Fibroblast of peridontal ligament (primary cell): ENCODE measurements around the gene LRRC47.
A peak's percentile ranks its signal among the peaks of the same experiment; 100 is the strongest.

Source experiments
- DNase-seq: peaks from one replicate; pipeline ENCODE4 v3.0.0-alpha.2; 2010; ENCODE audit errors: extremely low read depth

The LRRC47 gene

DNA sequence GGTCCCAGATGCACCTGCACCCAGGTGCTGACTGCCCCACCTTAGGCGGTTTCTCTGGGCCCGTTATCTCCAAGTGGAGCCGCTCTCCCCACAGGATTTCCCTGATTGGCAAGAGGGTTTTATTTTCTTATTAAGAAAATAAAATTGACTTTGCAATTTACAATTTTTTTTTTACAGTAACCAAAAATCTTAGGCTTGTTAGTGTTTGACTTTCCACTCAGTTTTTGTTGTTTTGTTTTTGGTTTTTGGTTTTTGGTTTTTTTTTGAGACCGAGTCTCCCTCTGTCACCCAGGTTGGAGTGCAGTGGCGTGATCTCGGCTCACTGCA is 48.8 kb downstream of the LRRC47 start:
- no peak for DNase-seq

DNA sequence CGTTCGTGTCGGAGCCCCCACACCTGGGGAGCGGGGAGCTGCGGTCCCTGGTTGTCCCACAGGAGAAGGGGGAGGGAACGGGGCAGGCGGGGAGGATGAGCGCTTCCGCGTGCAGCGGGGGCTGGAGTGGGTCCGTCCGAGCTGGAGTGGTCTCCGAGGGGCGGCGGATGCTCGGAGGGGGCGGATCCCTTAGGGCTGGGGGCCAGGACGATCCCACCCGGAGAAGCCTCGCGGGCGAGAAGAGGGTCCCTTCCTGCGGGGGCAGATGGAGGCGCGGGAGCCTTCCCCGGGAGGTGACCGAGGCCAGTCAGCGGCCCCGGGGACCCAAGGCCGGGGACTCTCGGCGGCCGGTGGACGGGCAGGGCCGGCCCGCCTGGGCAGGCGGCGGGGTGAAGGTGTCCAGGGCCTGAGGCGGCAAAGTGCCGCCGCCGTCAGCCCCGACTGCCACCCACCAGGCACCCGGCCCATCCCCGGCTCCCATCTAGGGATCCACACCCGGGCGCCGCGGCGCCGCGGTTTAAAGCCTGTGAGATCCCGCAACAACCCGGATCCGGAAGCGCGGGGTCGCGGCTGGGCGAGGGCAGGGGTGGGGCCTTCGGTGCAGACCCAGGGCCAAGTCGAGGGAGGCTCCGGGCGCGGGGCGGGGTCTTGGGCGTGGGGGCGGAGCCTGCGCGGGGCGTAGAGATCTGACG is 49.3 kb downstream of the LRRC47 start:
- peak; percentile 66 for DNase-seq

GRCh38 chr1:3746389-3746829 is 49.9 kb downstream of the LRRC47 start:
- DNase-seq = no peak

DNA sequence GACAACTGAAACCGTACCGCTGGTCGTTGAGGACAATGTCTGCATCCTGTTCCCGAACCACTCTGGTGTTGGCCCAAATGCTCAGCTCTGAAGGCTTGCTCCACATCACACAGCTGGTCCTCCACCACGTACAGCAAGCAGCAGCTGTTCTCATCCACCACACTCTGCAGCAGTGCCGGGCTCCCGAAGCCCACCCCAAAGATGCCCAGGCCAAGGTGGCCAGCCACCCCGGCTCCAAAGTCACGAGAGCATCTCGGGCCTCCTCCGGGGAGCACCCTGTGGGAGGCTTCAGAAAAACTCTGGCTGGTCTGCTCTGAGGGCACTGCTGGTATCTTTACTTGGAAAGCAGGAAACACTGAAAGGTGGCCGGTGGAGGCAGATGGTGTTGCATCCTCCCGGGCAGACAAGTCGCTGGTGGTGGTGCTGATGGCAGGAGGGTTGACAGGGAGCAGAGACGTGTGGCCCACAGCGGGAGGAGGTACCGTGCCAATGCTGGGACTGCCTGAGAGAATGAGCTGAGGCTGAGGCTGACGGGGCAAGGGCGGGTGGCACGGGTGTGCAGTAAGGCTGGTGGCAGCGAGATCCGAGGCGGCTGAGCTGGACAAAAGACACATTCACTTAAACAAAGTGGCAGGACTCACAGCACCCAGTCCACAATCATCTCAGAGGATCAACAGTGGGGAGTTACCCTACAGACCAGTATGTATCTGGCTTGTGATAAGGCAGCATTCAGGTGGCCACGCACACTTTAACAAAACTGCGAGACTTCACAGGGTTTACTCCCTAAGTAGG is 50.5 kb downstream of the LRRC47 start:
- no peak for DNase-seq

DNA sequence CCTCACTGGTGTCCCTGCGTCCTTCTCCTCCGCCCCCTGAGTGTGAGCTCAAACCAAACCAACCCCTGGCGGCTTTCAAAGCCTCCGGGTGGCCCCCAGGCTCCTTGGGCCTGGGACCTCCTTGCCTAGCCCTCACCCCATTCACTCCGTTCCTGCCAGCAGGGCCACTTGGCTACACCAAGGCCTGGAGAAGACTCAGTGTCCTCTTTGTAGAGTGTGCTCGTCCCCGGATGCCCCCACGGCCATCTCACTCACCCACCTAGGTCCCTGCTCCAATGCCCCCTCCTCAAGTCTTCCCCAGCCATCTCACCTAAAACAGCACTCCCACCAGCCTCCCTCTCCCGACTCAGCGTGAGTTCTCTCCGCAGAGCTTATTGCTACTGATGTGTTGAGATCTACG is 51.2 kb downstream of the LRRC47 start:
- no peak for DNase-seq

DNA sequence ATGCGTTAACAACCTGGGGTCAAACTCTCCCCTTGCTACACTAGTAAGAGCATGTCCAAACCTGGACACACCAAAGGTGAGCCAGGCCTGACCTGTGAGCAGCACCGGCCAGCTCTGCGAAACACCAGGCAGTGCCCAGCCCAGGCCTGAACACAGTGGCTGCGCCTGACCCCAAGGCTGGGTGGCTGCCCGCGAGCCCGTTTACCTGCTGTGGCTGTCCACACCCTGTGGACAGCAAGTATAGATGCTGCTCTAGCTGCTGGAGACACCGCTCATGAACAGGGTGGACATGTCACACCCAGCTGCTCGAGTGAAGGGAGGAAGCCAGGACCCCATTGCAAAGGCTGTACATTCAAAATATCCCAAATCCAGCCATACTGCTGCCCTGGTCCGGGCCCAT is 51.7 kb downstream of the LRRC47 start:
- DNase-seq = no peak

DNA sequence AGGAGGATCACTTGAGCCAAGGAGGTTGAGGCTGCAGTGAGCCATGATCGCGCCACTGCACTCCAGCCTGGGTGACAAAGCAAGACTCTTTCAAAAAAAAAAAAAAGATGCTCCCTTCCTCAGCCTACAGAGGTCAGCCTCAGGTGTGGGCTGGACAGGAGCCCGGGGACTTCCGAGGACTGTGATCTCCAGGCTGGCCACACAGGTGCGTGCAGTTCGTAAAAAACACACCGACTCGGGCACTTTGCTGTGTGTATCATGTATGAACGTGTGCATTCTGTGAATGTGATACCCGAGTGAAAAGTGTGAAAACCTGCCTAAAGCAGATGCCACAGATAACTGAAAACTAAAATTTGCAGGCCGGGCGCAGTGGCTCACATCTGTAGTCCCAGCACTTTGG is 52.5 kb downstream of the LRRC47 start:
- no peak for DNase-seq

GRCh38 chr1:3743421-3743820 is 52.9 kb downstream of the LRRC47 start:
- DNase-seq = no peak

- DNase-seq = no peak
These were observed 53.6 kb downstream of the LRRC47 start for GRCh38 chr1:3742439-3743298.

- DNase-seq = no peak
These were observed 54.5 kb downstream of the LRRC47 start for GRCh38 chr1:3741566-3742438.

- DNase-seq = no peak
These were observed 55.5 kb downstream of the LRRC47 start for GRCh38 chr1:3740752-3741151.

GRCh38 chr1:3740042-3740441 is 56.3 kb downstream of the LRRC47 start:
- no peak for DNase-seq

DNA sequence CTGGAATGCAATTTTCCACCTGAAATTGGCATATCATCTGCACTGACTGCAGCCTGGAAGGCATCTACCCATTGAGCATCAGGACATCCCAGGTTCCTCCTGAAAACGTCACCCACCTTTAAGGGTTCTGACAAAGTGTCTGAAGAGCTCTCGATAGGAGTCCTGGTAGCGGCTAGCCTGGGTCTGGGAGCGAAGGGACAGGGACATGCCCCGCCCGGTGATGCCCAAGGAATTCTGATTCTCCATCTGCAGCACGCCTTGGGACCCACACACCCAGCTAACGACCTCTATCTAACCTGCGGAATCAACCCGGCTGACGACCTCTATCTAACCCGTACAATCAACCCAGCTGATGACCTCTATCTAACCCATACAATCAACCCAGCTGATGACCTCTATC is 57.4 kb downstream of the LRRC47 start:
- no peak for DNase-seq

DNA sequence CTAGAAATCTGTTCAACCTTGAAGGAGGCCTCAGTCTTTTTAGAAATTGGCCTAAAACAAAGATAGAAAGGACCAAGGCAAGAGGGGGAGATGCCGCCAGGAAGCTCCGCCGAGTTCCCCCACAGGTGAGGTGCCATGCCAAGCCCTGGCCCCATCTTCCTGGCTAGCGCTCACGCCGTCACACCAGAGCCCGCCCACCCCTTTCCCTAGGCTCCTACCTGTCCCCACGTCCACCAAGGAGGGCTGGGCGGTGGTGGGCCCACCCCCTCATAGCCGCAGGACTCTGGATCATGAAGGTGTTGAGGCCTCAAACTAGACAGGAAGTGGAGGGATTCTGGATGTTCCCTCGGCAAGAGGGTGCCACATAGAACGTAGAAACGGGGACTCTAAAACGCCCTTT is 59.6 kb downstream of the LRRC47 start:
- no peak for DNase-seq

DNA sequence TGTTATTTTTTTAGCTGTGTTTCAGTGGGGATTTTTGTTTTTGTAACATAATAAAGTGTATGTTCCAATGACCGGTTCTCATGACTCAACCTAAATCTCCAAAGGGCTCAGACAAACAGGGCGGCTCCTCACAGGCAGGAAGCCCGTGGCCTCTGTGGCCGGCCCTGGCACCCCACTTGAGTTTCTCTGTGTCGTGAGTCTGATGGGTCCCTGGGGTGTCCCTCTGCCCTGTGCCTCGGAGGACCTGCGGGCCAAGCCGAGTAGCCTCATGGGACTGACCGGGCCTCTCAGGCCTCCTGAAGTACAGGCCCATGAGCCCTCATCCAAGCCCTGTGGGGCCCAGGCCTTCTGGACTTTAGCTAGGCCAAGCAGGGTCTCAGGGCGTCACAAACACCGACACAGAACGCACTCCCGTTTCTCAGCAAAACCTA is 60.2 kb downstream of the LRRC47 start:
- DNase-seq = no peak

DNA sequence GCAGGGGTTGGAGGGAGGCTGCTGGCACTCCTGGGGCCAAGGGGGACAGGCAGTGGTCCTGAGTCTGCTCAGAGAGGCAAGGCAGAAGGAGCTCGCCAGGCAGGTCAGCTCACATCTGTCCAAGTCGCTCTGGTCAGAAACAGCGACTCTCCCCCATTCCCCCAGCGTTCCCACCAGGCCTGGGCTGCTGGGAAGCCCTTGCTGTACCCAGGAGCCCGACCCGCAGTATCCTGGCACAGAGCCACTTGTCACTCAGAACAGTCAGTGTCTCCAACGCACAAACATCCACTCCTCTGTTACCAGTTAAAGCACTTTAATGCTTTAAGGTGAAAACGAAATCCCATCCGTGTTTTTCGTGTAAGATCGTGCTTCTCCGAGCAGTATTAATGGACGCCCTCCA is 60.6 kb downstream of the LRRC47 start:
- DNase-seq = peak; percentile 12

DNA sequence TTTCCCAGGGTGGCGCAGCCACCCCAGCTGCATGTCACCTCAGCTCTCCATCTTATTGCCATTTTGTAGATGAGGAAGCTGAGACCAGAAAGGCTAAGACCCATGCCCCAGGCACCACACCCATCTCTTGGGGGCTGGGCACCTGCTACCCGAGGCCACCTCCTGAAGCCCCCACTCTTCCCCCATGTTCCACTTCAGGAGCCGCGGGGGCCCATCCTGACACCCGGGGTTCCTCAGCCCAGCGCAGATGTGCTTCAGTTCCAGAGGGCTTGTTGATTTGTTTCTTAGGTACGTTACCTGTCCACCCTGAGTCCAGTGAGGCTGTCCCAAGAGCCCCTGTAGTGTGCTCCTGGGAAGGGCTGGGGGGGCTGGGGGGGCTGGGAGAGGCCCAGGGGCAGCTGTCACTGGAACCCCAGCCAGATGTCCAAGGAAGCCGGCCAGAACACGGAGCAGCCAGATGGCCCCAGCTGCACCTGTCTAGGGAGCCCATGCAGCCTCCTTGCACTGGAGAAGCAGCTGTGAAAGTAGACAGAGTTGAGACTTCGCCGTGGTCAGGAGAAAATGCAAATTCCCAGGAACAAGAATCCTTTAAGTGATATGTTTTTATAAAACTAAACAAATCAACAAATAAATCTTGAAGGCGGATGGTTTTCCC is 61.1 kb downstream of the LRRC47 start:
- DNase-seq = no peak

GRCh38 chr1:3734602-3735001 is 61.7 kb downstream of the LRRC47 start:
- no peak for DNase-seq

GRCh38 chr1:3733883-3734589 is 62.3 kb downstream of the LRRC47 start:
- DNase-seq = no peak

DNA sequence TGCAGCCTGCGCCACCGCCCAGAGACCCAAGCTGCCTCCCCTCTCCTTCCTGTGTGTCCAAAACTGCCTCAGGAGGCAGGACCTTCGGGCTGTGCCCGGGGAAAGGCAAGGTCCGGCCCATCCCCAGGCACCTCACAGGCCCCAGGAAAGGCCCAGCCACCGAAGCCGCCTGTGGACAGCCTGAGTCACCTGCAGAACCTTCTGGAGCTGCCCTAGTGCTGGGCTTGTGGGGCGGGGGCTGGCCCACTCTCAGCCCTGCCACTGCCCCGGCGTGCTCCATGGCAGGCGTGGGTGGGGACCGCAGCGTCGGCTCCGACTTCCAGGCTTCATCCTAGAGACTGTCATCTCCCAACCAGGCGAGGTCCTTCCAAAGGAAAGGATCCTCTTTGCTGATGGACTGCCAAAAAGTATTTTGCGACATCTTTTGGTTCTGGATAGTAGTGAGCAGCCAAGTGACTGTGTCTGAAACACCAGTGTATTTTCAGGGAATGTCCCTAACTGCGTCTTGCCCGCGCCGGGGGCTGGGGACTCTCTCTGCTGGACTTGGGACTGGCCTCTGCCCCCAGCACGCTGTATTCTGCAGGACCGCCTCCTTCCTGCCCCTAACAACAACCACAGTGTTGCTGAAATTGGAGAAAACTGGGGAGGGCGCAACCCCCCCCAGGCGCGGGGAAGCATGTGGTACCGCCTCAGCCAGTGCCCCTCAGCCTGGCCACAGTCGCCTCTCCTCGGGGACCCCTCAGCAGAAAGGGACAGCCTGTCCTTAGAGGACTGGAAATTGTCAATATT is 63.0 kb downstream of the LRRC47 start:
- no peak for DNase-seq
